NCI-H82 treated with DMSO at 0.1 percent for 48 hours (cell line): ENCODE results near the gene TLE6.
"Not testable (repeated sequence)": the region's sequence is repeated elsewhere in the genome, so short reads cannot be mapped to it uniquely, and the experiment has no call there.

Source experiments
- DNase-seq: peaks from one replicate; lab custom pipeline; 2025; ENCODE audit not compliant: unreplicated experiment; lab: John Stamatoyannopoulos, UW

Gene TLE6

DNA sequence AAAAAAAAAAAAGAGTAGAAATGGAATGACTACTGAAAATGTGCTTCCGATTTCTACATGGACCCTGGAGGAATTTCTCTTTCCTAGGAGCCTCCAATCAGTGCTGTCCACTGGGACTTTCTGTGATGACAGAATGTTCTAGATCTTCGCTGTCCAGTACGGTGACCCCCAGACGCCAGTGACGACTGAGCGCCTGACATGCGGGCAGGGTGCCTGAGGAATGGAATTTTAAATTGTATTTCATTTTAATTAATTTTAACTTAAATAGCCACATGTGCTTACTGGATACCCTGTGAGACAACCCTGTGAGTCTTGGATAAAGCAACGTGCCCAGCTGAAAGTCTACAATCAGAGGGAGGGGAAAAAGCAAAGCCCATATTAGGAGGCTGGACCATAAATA, 4.1 kb upstream of the TLE6 start:
- DNase-seq: no peak

DNA sequence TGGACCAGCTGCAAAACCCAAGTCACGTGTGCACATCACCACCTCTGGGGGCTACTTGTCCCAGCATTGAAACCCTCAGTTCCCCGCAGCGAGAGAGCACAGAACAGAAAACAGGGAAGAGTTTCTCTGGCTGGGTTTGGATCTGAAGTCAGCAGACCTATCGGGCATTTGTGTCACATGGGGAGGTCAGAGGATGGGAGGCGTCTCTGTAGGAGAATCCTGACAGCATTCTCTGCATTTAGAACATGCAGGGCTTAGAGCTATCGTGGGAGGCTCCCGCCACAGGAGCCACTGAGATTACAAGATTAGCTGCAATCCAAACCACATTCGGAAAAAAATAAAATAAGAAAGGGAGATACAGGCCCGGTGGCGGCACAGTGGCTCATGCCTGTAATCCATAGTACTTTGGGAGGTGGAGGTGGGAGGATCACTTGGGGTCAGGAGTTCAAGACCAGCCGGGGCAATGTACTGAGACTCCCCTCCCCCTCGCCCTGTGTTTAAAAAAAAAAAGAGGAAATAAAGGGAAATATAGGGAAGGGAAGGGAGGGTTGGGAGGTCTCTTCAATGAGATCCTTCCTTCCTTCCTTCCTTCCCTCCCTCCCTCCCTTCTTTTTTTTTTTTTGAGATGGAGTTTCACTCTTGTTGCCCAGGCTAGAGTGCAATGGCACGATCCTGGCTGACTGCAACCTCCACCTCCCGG, 2.9 kb upstream of the TLE6 start:
- no peak for DNase-seq

DNA sequence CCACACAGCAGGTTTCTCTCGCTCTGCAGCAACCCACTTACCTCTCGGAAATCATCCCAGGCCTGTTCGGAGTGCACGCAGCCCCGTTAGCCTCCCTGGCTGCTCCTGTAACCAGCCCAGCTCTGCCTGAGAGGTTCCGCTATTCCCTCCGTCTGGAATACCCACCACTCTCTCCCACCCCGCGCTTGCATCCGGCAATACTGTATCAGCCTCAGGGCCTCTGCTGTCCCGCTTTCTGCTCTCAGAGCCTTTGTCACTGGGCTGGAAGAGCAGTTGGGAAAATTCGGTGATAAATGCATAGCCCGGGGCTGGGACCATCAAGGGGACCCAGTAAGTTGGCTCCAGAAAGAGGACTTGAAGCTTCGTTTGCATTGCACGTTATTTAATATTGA, 759 bp upstream of the TLE6 start:
- DNase-seq: no peak

DNA sequence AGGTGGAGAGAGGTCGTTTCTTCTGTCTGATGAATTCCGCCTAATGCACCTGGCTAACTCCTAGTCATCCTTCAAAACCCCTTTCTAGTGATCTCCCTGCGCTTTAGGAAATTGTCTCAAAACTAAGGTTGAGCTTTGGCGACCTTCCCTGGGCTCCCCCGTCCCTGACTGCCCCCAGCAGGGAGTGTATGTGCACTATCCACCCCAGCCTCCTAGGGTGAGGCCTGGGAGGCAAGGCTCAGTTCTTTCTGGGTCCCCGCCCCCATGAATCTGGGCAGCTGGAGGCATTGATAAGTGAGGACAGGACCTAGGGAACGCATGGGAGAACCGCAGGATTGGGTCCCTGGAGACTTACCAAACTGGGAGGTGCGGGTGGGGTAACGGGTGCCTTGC, 378 bp downstream of the TLE6 start:
- DNase-seq: no peak

DNA sequence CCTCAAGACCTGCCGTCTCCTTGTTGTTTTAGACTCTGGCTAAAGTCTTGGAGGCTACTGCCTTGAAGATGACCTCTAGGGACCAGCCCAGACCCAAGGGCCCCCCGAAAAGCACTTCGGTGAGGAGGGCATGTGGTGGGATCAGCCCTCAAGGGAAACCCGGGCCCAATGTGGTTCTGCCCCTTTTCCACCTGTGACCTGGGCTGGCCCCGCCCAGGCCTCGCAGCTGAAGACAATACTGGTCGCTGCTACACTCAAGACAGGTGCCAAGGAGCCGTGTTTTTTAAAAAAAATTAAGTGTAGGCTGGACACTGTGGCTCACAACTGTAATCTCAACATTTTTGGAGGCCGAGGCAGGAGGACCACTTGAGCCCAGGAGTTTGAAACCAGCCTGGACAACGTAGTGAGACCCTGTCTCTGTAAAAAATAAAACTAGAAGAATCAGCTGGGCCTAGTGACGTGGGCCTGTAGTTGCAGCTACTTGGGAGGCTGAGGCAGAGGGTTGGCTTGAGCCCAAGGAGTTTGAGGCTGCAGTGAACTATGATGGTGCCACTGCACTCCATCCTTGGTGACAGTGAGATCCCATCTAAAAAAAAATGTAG, 903 bp downstream of the TLE6 start:
- DNase-seq: no peak

DNA sequence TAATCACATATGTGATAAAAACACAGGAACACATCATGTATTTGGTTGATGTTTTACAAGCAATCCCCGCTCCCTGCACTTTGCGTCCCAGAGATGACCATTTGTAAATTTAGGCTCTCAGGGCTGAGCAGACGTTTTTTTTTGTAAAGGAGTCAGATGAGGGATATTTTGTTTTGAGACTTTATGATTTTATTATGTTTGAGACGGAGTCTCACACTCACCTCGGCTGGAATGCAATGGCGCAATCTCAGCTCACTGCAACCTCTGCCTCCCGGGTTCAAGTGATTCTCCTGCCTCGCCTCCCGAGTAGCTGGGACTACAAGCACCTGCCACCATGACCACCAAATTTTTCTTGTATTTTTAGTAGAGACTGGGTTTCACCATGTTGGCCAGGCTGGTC, 1.4 kb downstream of the TLE6 start:
- DNase-seq: no peak

DNA sequence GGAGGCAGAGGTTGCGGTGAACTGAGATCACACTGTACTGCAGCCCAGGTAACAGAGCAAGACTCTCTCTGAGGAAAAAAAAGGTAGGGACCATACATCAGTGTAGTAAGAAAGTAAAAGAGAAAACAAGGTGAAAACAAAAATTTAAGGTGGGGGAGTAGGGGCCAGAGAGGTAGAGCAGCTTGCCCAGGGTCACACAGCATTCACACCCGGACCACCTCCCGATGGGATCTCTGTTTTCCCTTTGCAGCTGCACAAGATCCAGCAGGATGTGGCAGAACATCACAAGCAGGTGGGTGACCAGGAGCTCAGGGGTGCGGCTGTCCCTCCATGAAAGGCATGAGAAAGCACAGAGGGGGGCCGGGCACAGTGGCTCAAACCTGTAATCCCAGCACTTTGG, 4.5 kb downstream of the TLE6 start:
- no peak for DNase-seq

DNA sequence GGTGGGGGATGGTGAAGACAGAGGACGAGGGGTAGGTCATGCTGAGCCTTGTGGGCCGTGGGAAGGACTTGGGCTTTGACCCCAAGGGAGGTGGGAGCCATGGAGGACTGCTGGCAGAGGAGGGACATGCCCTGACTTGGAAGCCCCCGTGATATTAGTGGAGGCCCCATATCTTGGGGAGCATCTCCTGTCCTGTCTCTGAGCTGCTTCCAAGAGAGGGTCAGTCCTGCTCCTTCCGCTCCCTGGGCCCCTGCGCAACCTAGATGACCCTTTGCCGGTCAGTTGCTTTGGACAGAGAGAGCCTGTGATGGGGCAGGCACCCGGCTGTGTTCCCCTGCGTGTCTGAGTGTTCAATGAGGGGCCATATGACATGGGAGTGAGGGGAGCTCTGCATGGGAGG, 5.2 kb downstream of the TLE6 start:
- no peak for DNase-seq

DNA sequence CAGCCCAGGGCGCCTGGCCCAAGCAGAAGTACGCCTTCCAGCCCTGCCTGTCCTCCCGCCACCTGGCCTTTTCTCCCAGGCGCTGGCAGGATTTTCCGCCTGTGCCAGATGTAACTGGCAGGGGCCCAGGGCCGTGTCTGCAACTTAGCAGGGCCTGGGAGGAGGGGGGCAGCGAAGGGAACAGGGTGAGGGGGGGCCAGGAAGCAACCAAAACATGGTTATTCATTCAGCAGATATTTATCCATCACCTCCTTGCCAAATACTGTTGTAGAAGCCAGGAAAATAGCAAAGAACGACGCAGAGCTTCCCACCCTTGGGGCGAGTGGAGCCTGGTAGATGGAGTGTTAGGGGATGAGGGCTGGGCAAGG, 5.6 kb downstream of the TLE6 start:
- no peak for DNase-seq

DNA sequence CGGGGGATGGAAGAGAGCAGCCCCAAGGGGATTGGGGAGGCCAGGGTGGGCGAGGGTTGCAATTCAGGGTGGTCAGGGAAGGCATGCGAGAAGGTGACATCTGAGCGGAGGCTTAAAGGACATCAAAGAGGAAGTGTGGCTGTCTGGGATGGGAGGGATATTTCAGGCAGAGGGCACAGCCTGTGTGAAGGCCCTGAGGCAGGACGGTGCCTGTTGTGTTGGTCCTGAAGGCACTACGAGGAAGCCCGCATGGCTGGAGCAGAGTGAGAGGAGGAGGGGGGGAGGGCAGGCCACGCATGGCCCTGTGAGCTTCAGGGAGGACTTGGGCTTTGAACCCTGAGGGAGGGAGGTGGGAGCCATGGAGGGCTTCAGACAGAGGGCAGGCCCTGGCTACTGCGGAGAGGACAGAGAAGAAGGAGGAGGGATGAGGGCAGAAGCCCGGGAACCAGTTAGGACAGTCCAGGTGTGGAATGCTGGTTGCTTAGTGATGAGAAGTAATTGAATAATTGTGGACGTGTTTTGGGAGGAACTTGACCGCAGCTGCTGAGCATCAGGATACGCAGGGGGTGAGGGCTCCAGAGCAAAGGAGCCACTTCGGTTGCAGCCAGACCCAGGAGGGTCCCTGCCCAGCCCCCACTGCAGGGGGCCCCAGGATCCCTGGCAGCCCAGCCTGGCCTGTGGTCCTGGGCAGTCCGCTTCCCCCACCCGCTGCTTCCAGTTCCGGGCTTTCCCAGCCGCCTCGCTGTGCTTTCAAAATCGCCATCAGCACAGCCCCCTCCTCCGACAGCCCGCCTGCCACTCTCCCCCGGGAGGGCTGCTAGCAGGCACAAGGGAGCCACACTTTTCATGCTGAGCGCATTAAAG, 6.2 kb downstream of the TLE6 start:
- peak; percentile 92 for DNase-seq

DNA sequence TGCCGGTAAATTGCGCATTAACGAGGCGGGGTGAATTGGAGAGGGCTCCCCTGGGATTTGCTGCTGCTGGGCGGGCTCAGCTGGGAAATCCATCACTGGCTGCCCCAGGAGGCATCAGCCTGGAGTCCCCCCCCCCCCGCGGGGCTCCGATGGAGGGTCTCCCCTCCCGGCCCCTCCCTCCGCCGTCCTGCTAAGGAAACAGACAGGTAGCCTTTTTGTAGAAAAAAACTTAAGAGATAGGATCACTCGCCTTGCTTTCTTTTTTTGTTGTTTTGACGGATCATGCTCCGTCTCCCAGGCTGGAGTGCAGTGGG, 6.8 kb downstream of the TLE6 start:
- DNase-seq: no peak

DNA sequence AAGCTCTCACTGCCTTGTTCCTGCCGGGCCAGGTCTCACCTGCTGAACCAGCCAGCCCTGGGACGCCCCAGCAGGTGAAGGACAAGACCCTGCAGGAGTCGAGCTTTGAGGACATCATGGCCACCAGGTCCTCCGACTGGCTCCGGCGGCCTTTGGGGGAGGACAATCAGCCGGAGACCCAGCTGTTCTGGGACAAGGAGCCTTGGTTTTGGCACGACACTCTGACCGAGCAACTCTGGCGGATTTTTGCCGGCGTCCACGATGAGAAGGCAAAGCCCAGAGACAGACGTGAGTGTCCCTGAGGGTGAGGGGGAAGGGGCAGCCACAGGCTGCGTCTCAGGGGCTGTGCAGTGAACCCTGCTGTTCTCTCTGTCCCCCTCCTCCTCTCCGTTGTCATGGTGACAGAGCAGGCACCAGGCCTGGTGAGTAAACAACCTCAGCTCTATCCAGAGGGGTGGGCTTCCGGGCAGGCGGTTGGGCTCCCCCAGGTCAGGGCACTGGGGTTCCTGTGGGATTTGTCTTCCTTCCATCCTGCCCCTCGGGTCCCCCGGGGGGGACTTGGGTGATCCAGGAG, 9.7 kb downstream of the TLE6 start:
- DNase-seq: no peak

DNA sequence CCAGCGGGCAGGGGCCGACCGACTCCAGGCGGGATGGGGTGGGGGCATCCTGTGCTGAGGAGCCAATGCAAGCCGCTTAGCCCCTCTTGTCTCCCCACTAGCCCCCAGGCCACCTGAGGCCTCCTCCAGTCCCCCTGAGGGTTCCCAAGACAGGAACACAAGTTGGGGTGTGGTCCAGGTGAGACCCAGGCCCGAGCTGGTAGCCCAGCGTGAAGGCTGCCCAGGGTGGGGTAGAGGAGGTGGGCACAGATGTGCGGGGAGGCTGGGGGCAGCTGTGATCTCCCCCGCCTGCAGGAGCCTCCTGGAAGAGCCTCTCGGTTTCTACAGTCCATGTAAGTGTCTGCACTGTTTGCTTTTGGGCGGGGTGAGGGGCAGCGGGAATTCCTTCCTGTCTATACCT, 10.4 kb downstream of the TLE6 start:
- no peak for DNase-seq

DNA sequence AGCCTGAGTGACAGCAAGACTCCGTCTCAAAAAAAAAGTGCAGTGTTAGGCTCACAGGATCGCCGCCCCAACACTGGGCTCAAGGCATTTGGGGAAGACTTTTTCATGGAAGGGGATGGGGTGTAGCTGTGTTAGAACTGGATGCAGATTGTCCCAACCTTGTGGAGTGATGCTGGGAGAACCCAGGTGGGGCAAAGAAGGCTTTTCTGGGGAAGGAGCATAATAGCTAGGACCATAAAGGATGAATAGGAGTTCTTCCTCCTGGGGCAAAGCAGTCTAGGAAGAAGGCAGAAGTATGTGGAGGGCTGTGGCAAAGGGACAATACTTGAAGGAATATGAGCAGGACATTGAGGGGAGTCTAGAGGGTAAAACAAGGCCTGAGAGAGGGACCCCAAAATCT, 11.2 kb downstream of the TLE6 start:
- DNase-seq: no peak

DNA sequence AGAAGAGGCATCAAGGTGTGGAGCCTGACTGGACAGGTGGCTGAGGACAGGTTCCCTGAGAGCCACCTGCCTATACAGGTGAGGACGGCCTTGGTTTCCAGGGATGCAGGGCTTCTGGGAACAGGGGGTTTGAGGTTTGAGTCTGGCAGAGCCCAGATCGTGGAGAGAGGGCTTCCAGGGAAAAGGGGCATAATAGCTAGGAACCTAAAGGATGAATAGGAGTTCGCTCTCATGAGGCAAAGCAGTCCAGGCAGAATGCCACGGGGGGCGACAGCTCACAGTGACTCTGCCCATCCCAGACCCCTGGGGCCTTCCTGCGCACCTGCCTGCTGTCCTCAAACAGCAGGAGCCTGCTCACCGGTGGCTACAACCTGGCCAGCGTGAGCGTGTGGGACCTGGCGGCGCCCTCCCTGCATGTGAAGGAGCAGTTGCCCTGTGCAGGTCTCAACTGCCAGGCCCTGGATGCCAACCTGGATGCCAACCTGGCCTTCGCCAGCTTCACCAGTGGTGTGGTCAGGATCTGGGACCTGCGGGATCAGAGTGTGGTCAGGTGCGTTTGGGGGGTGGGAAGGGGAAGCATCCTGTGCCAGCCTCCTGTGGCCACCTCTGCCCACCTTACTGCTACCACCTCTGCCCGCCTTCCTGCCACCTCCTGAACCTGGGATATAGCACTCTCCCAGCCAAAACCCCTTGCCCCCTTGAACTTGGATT, 12.0 kb downstream of the TLE6 start:
- DNase-seq: no peak

DNA sequence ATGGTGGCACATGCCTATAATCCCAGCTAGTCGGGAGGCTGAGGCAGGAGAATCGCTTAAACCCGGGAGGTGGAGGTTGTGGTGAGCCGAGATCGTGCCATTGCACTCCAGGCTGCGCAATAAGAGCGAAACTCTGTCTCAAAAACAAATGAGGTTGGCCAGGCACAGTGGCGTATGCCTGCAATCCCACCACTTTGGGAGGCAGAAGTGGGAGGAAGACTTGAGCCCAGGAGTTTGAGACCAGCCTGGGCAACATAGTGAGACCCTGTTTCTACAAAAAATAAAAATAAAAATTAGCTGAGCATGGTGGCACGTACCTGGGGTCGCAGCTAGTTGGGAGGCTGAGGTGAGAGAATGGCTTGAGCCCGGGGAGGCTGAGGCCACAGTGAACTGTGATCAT, 15.0 kb downstream of the TLE6 start:
- not testable (repeated sequence) for DNase-seq

DNA sequence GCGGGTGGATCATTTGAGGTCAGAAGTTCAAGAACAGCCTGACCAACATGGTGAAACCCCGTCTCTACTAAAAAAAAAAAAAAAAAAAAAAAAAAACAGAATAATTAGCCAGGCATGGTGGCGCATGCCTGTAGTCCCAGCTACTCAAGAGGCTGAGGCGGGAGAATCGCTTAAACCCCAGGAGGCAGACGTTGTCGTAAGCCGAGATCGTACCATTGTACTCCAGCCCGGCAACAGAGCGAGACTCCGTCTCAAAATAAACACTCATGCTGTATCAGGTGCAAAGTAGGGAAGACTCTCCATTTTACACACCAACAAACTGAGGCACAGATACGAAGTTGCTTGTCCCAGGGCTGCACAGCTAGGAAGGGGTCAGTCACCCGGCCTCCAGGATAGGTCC, 15.6 kb downstream of the TLE6 start:
- DNase-seq: no peak

DNA sequence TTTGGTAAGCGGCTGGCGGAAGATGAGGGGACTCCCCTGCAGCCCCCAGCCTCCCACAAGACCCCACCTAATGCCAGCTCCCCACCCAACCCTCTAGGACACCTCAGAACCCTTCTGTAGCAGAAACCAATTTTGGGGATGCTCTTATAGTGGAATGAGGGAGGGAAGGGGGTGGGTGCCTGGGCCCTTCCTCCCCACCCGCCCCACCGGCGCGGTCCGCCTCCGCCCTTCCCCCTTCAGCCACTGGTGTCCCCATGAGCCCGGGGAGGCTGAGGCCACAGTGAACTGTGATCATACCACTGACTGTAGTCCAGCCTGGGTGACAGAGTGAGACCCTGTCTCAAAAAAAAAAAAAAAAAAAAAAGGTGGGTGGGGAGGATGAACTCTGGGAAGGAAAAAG, 16.2 kb downstream of the TLE6 start:
- DNase-seq: no peak

DNA sequence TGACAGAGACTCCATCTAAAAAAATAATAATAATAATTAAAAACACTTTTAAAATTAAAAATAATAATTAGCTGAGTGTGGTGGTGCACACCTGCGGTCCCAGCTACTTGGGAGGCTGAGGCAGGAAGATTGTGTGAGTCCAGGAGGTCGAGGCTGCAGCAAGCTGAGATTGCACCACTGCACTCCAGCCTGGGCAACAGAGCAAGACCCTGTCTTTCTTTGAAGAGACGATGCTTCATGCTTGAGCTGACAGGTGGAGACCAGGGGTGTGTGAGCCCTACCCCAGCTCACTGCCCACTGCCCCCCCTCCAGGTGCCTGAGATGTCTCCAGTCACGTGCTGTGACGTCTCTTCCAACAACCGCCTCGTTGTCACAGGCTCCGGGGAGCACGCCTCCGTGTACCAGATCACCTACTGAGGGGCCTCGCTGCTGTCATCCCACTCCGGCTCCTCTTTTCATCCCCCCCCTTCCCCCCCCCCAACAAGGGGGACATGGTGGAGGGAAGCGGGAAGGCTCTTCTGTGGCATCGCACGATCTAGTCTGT, 17.3 kb downstream of the TLE6 start:
- DNase-seq: no peak

DNA sequence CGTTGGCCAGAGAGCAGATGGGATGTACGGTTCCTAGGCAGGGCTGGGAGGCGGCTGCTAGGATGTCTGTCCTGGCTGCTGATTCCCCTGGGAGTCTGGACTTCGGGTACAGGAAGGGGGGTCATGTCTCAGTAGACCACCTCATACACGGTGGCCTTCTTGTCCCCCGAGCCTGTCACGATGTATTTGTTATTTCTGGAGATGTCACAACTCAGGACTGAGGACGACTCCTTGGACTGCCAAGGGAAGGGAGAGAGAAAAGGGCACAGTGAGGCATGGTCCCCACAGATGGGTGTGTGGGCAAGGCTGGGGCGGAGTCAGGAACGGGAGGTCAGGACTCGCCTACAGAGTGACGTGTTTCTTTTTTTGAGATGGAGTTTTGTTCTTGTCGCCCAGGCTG, 20.4 kb downstream of the TLE6 start:
- DNase-seq: no peak

DNA sequence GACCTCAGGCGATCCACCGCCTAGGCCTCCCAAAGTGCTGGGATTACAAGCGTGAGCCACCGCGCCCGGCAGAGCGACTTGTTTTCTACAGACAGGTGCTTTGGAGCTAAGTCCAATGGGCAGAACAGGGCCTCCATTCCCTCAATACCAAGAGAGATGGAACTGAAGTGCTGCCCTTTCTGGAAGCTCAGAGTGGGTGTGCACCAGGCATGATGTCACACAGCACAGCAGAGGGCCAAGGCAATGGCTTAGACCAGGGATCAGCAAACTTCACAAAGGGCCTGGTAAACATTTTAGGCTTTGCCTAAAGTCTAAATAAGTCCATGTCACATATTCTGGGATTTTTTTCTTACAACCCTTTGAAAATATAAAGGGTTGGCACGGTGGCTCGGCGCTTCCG, 21.3 kb downstream of the TLE6 start:
- DNase-seq: no peak
